Right ventricle myocardium inferior (tissue), 1 donor: Measurements from ENCODE around the gene TMEM109. TPM values are rescaled to one million over a fixed set of nuclear protein-coding genes. Genes with fewer than 3 reads are reported as not detected.
A peak's percentile ranks its signal among the peaks of the same experiment; 100 is the strongest.

Experiments
- ATAC-seq: fragments of 200-7000 bp; cut with Tn5 transposase; one replicate; pipeline ENCODE4 v1.9.1; 2020; ENCODE audit warnings: mild to moderate bottlenecking, moderate library complexity
- DNase-seq: peaks from one replicate; pipeline ENCODE4 v3.0.0; 2021; ENCODE audit errors: missing footprints
- intact Hi-C: fragments of 100-400 bp; cut with DNase I; formaldehyde crosslinking; loops from one replicate; pipeline ENCODE4 v1.11.0; 2022
- total RNA-seq: library from RNA; stranded (reverse); fragmentation: NEBNext Ultra II Directional; extraction: Animal tissue kit (Norgen Biotek cat#: 25700); gene quantifications from one replicate; pipeline ENCODE4 v1.2.1, GENCODE V29; 2021
- donor health status: DM: no; HTN: yes; CAD: no; lungs with severe emphysema.

TMEM109 gene
- total RNA-seq, 1 donor from 2014 or later, result 97.5 TPM

DNA sequence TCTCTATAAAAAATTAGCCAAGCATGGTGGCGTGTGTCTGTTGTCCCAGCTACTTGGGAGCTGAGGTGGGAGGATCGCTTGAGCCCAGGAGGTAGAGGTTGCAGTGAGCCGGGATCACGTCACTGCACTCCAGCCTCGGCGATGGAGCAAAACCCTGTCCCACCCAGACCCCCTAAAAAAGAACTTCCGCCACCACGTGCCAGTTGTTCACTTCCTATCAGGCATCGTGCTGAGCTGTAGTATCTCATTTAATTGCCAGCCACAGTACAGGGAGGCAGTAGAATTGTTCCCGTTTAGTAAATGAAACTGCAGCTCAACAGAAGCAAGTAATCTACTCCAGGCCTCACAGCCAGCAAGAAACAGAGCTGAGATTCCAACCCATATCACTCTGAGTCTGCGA is 7.3 kb downstream of the TMEM109 start:
- intact Hi-C loops, result loop anchor here (5.0 kb wide), 1 partner anchor 206 kb away; no protein-coding TSS in a partner anchor
- no peak for DNase-seq
- ATAC-seq, result no peak

- no peak for ATAC-seq
- peak; percentile 63 for DNase-seq
- intact Hi-C loops, result loop anchor here (5.0 kb wide), 1 partner anchor 205 kb away; no protein-coding TSS in a partner anchor
Measured at GRCh38 chr11:60921777-60922335, 7.9 kb downstream of the TMEM109 start.

DNA sequence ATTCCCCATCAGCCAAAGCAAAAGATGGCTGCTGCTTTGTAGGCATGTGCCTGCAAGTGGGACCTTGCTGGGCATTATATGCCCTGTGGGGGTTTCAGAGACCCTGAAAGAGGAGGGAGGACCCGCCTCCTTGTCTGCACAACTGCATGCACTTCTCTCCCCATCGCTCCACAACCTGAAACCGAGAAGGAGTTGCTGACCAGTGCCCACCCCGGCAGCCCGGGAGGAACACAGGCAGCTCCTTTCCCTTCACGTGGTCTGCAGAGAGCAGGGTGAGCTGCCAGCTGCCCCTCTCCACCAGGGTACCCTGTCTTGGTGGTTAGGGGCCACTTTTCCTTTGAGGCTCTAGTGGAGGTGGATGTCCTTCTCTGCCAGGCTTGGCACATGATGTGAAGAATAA is 8.9 kb downstream of the TMEM109 start:
- no peak for DNase-seq
- intact Hi-C loops, result loop anchor here (5.0 kb wide), 1 partner anchor 204 kb away; no protein-coding TSS in a partner anchor
- no peak for ATAC-seq

- ATAC-seq, result no peak
- intact Hi-C loops, result loop anchor here (5.0 kb wide), 1 partner anchor 204 kb away; no protein-coding TSS in a partner anchor
- DNase-seq, result peak; percentile 13
Measured at GRCh38 chr11:60923326-60923725, 9.4 kb downstream of the TMEM109 start.

- ATAC-seq (no peak), DNase-seq (peak; percentile 57)
- intact Hi-C loops, result loop anchor here (5.0 kb wide), 1 partner anchor 204 kb away; no protein-coding TSS in a partner anchor
Measured at GRCh38 chr11:60923800-60924109, 9.8 kb downstream of the TMEM109 start.

- ATAC-seq (peak; percentile 85), DNase-seq (peak; percentile 86)
- intact Hi-C loops, result loop anchor here (5.0 kb wide), 1 partner anchor 203 kb away; no protein-coding TSS in a partner anchor
Measured at GRCh38 chr11:60924110-60924905, 10.3 kb downstream of the TMEM109 start, which contains the start of gene TMEM132A. TMEM132A (plus strand) TSS chr11:60924460; CDS start chr11:60924634, 174 bp downstream.

DNA sequence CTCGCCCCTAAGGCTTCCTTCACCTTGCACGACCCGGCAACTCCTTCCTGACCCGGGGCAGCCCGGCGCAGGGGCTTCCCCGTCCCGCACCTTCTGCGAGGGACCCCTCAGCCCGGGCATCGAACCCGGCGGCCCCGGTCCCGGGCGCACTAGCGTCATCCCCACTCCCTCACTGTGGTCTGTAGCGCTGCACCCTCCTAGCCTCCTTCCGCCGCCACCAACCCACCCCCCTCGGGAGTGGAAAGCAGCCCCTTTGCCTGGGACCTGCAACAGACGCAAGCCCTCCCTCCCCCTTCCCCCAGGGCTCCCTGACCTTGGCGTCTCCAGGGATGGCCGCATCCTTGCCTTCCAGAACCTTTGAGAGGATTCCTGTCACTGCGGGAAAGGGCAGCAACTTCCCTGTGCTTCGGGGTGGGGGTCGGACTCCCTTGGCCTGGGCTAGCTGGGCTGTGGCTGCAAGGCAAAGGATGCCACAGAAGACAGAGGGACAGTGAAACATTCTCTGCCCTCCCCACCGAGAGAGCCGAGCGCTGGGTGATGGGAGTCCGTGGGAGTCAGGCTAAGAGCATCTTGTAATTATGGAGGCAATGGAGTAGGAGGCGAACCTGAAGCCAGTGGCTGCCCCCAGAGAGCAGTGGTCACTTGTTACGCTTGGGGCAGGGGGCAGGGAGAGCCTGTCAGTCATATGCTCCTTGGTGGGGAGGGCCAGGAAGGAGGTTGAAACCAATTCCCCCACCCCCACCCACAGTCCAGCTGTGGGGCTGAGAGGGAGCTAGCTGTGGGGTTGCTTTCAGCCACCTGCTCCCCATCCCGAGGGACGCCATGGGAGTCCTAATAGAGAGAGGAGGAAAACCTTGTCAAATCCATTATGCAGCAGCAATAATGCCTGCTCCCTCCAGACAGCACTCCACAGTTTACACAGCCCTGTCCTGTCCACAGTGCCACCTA is 11.2 kb downstream of the TMEM109 start:
- DNase-seq, result peak; percentile 65
- intact Hi-C loops, result loop anchor here (5.0 kb wide), 1 partner anchor 202 kb away; no protein-coding TSS in a partner anchor
- no peak for ATAC-seq

DNA sequence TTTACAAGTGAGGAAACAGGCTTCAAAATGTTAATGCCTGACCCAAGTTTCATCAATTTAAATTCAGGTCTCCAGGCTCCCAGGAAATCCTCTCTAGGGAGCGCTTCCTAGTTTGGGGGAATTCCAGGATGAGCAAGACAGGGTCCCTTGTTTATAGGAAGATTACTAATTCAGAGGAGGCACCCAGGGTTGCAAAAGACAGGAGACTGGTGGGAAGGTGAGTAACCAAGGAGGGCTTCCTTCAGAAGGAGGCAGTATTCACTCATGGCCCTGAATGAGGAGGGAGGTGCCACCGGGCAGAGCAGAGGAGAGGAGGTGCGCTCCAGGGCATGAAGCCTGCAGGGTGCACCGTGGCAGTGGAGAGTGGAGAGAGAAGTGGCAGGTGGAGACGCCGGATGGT is 11.9 kb downstream of the TMEM109 start:
- no peak for ATAC-seq
- peak; percentile 0 for DNase-seq
- intact Hi-C loops, result no loop called here

DNA sequence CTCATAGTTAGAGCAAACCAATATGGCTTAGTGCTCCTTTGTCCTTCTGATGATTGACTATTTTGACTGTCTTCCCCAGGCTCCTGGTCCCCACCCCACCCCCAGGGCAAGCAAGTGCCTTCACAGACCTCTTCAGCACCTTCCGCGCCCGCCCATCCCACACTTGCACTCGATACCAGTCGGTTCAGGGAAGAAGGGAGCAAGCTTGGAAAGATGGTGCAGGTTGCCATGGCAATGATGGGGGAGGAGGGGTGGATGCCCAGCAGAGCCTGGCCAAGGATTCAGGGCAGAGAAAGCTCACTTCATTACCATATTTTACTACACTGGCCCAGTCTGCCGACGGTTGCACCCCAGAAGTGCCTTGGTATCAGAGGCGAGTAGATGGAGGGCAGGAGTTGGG is 12.5 kb downstream of the TMEM109 start:
- ATAC-seq, result no peak

DNA sequence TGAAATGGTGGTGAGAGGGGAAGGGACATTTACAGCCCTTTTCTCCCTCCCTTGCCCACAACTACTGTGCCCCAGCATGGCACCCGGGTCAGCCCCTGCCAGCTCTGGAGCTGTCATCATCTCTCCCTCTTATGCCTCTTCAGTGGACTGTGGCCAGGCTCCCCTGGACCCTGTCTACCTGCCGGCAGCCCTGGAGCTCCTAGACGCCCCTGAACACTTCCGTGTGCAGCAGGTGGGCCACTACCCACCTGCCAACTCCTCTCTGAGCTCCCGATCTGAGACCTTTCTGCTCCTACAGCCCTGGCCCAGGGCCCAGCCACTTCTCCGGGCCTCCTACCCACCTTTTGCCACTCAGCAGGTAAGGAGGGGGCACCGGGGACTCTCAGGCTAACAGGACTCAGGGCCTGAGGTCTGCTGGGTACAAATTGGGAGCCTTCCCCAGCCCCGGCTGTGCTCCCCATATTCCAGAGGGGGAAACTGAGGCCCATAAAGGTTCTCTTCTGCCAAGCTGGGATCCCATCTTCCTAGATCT is 13.2 kb downstream of the TMEM109 start:
- intact Hi-C loops, result no loop called here
- DNase-seq (peak; percentile 58), ATAC-seq (no peak)

More for the DNA sequence above, 12.5 kb downstream of the TMEM109 start:
- intact Hi-C loops, result no loop called here
- DNase-seq, result peak; percentile 52

DNA sequence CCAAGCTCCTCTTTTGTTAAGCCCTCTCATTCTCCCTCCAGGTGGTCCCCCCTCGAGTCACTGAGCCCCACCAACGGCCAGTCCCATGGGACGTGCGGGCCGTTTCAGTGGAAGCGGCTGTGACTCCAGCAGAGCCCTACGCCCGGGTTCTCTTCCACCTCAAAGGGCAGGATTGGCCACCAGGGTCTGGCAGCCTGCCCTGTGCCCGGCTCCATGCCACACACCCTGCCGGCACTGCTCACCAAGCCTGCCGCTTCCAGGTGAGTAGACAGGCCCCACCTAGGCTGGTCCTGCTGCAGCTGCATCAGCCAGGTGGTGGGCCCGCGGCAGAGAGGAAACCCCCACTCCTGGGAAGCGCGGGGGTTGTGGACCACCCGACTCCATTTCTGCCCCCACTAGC is 13.6 kb downstream of the TMEM109 start:
- ATAC-seq (no peak), DNase-seq (peak; percentile 54)
- intact Hi-C loops, result no loop called here

DNA sequence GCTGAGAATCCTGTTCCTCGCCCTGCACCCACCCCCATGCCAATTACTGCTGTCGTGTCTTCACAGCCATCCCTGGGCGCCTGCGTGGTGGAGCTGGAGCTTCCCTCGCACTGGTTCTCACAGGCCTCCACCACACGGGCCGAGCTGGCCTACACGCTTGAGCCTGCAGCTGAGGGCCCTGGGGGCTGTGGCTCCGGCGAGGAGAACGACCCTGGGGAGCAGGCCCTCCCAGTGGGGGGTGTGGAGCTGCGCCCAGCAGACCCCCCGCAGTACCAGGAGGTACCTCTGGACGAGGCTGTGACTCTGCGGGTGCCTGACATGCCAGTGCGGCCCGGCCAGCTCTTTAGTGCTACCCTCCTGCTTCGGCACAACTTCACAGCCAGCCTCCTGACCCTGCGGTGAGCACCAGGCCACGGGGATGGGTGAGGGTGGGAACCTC is 14.6 kb downstream of the TMEM109 start:
- ATAC-seq (no peak), DNase-seq (peak; percentile 50)
- intact Hi-C loops, result no loop called here

- intact Hi-C loops, result no loop called here
- DNase-seq (peak; percentile 60), ATAC-seq (no peak)
Measured at GRCh38 chr11:60929764-60930163, 15.8 kb downstream of the TMEM109 start.

DNA sequence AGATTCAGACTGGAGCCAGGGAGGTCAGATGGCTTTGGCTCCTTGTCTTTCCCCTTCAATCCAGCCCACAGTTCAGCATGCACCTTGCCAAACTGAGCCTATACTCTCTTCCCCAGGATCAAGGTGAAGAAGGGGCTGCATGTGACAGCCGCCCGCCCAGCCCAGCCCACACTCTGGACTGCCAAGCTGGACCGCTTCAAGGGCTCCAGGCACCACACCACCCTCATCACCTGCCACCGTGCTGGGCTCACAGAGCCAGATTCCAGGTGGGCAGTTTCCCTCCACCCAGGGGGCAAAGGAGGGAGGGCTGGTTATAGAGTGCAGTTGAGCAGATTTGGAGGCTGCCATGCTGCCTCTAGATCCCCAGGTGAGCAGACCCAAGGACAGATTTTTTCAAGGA is 16.4 kb downstream of the TMEM109 start:
- ATAC-seq (no peak), DNase-seq (peak; percentile 23)
- intact Hi-C loops, result no loop called here

DNA sequence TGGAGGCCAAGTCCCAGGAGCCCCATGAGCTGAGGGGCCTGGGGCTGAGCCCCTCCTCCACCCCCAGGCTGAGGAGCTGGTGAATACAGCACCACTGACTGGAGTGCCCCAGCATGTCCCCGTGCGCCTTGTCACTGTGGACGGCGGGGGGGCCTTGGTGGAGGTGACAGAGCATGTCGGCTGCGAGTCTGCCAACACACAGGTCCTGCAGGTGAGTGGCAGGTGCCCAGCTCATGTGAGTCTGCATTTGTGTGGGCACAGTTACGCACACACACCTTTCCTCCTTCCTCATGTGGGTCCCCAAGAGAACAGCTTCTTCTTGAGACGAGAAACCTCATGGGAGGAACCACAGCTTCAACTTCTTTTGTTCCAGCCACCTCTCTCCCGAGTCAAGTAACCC is 18.0 kb downstream of the TMEM109 start:
- ATAC-seq (no peak), DNase-seq (peak; percentile 56)
- intact Hi-C loops, result no loop called here

DNA sequence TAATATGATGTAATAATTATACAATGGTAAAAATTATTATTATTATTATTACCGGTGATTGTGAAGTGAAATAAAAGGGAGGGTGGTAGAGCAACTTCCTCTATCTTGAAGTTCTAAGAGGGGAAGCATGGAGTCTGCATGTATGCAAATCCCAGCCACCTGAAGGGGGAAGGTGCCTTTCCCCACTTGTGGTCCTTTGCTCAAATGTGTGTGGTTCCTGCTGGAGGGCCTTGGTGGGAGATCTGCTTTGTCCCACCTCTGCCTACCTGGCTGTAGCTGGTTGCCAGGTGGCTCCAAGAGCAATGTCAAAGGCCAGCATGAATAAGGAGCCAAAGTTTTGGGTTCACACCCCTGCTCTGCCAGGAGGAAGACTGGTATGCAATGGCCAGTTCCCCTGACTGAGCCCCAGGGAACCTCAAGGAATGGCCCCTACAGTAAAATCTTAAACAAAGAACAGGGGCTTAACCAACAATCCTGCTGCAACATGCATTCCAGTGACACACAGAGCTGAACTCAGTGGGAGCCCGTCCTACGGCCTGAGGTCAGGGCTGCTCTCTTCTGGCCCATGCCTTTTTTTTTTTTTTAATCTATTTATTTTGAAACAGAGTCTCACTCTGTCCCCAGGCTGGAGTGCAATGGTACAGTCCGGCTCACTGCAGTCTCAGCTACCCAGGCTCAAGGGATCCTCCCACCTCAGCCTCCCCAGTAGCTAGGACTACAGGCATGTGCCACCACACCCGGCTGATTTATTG is 18.8 kb downstream of the TMEM109 start:
- no peak for ATAC-seq
- intact Hi-C loops, result no loop called here

GRCh38 chr11:60933416-60934123 is 19.6 kb downstream of the TMEM109 start:
- DNase-seq, result peak; percentile 50
- ATAC-seq, result no peak
- intact Hi-C loops, result no loop called here

More for the DNA sequence above, 18.8 kb downstream of the TMEM109 start:
- peak; percentile 23 for DNase-seq
